Esophagus (tissue), 2 donors: ENCODE measurements around the gene NNAT. TPM values are rescaled to one million over a fixed set of nuclear protein-coding genes. Genes with fewer than 3 reads are reported as not detected.

ENCODE experiments used
- H3K27ac ChIP-seq, 2 donors: one replicate each; pipeline ENCODE4 v1.5.1; 2013; ENCODE audit warnings: low read depth in 2 of 2, mild to moderate bottlenecking in 2 of 2, inconsistent platforms in 1 of 2, low read length in 1 of 2, moderate library complexity in 1 of 2
- H3K27me3 ChIP-seq, 2 donors: one replicate each; pipeline ENCODE4 v1.6.1; 2013; ENCODE audit warnings: low read length in 2 of 2, control low read depth in 1 of 2, mild to moderate bottlenecking in 1 of 2; ENCODE audit not compliant: insufficient read depth in 2 of 2, control insufficient read depth in 1 of 2
- H3K36me3 ChIP-seq, 2 donors: one replicate each; pipeline ENCODE4 v1.6.1; 2013; ENCODE audit warnings: low read length in 1 of 2; ENCODE audit not compliant: control insufficient read depth in 2 of 2, insufficient read depth in 2 of 2
- H3K4me1 ChIP-seq, 2 donors: one replicate each; pipeline ENCODE4 v1.6.1; 2013; ENCODE audit warnings: low read length in 1 of 2; ENCODE audit not compliant: control insufficient read depth in 2 of 2, insufficient read depth in 2 of 2
- H3K4me3 ChIP-seq, 2 donors: one replicate each; pipeline ENCODE4 v1.5.1; 2013; ENCODE audit warnings: low read length in 2 of 2, mild to moderate bottlenecking in 2 of 2, low read depth in 1 of 2, moderate library complexity in 1 of 2
- H3K9me3 ChIP-seq, 2 donors: one replicate each; pipeline ENCODE4 v1.6.1; 2013; ENCODE audit warnings: mild to moderate bottlenecking in 2 of 2, low read depth in 1 of 2, low read length in 1 of 2, moderate library complexity in 1 of 2; ENCODE audit not compliant: control insufficient read depth in 2 of 2, insufficient read depth in 1 of 2
- WGBS, 2 donors: extraction: QIAGEN DNeasy Blood & Tissue Kit; methylation state at CpG; one replicate each; pipeline ENCODE4 v1.1.7; 2013; 5-methylcytosine and 5-hydroxymethylcytosine counted together
- polyA plus RNA-seq, 2 donors: library from polyadenylated mRNA; stranded (reverse); fragments of 200-250 nt; gene quantifications; one replicate each; pipeline ENCODE4 v1.2.3, GENCODE V29; 2013
- donor health status: healthy with polysubstance abuse.
- donor health status: Bipolar disorder and iron deficiency.

NNAT gene
- polyA plus RNA-seq, 2 donors: 2.5 to 3.8 TPM

- H3K27ac ChIP-seq: no peak overlapping the region
- H3K4me1 ChIP-seq: peaks cover 0 to 4% of the 10 kb centered on the region in 2 donors
- no peak overlapping the region for H3K4me3 ChIP-seq
- no peaks in the 10 kb centered on the region for H3K36me3 ChIP-seq
- WGBS, 2 donors: 35 to 40% methylated on average over 19 of the region's 19 CpGs
- H3K27me3 ChIP-seq: peaks cover 0 to 3% of the 10 kb centered on the region in 2 donors
- no peaks in the 10 kb centered on the region for H3K9me3 ChIP-seq
These were observed 43.0 kb downstream of the NNAT start for GRCh38 chr20:37564016-37564387.

- WGBS, 2 donors: 10% methylated on average over 34 of the region's 34 CpGs
- H3K36me3 ChIP-seq: no peaks in the 10 kb centered on the region
- H3K4me1 ChIP-seq: peaks cover 0 to 4% of the 10 kb centered on the region in 2 donors
- H3K27me3 ChIP-seq: peaks cover 0 to 3% of the 10 kb centered on the region in 2 donors
- no peak overlapping the region for H3K27ac ChIP-seq
- no peak overlapping the region for H3K4me3 ChIP-seq
- no peaks in the 10 kb centered on the region for H3K9me3 ChIP-seq
These were observed 43.5 kb downstream of the NNAT start for GRCh38 chr20:37564388-37565133.

- Histone ChIP-seq H3K36me3 (no peaks in the 10 kb centered on the region), H3K4me1 (peaks cover 0 to 4% of the 10 kb centered on the region in 2 donors), H3K27me3 (peaks cover 0 to 3% of the 10 kb centered on the region in 2 donors), H3K9me3 (no peaks in the 10 kb centered on the region), H3K4me3 (no peak overlapping the region), H3K27ac (no peak overlapping the region)
- WGBS, 2 donors: 74 to 77% methylated on average over 14 of the region's 14 CpGs
These were observed 44.2 kb downstream of the NNAT start for GRCh38 chr20:37565134-37565811.

GRCh38 chr20:37566590-37567330 lies 45.7 kb downstream of the NNAT start:
- Histone ChIP-seq H3K9me3 (no peaks in the 10 kb centered on the region), H3K4me3 (no peak overlapping the region), H3K27ac (no peak overlapping the region), H3K36me3 (no peaks in the 10 kb centered on the region), H3K4me1 (peaks cover 0 to 4% of the 10 kb centered on the region in 2 donors), H3K27me3 (peaks cover 0 to 3% of the 10 kb centered on the region in 2 donors)
- WGBS, 2 donors: 54 to 61% methylated on average over 5 of the region's 5 CpGs

- H3K4me3 ChIP-seq: no peak overlapping the region
- H3K9me3 ChIP-seq: no peaks in the 10 kb centered on the region
- peaks cover 0 to 3% of the 10 kb centered on the region in 2 donors for H3K27me3 ChIP-seq
- H3K4me1 ChIP-seq: peaks cover 0 to 4% of the 10 kb centered on the region in 2 donors
- WGBS, 2 donors: 9 to 14% methylated on average over 7 of the region's 7 CpGs
- no peaks in the 10 kb centered on the region for H3K36me3 ChIP-seq
- no peak overlapping the region for H3K27ac ChIP-seq
These were observed 46.2 kb downstream of the NNAT start for GRCh38 chr20:37567331-37567665.

- Histone ChIP-seq H3K27ac (no peak overlapping the region), H3K9me3 (no peaks in the 10 kb centered on the region), H3K36me3 (no peaks in the 10 kb centered on the region), H3K4me3 (no peak overlapping the region), H3K27me3 (peaks cover 0 to 3% of the 10 kb centered on the region in 2 donors), H3K4me1 (peaks cover 0 to 4% of the 10 kb centered on the region in 2 donors)
- WGBS, 2 donors: 4 to 6% methylated on average over 13 of the region's 13 CpGs
These were observed 46.9 kb downstream of the NNAT start for GRCh38 chr20:37567671-37568588.

- Histone ChIP-seq H3K4me3 (no peak overlapping the region), H3K27me3 (no peaks in the 10 kb centered on the region), H3K9me3 (peaks cover 0 to 5% of the 10 kb centered on the region in 2 donors), H3K36me3 (no peaks in the 10 kb centered on the region), H3K27ac (no peak overlapping the region), H3K4me1 (no peaks in the 10 kb centered on the region)
- 91 to 93% methylated on average over 1 of the region's 1 CpG for WGBS, 2 donors
These were observed 49.4 kb downstream of the NNAT start for GRCh38 chr20:37570419-37570818.

- no peaks in the 10 kb centered on the region for H3K27me3 ChIP-seq
These were observed 50.0 kb downstream of the NNAT start for GRCh38 chr20:37571033-37571432.

More at GRCh38 chr20:37571033-37571432, 50.0 kb downstream of the NNAT start:
- Histone ChIP-seq H3K36me3 (no peaks in the 10 kb centered on the region), H3K9me3 (peaks cover 0 to 5% of the 10 kb centered on the region in 2 donors), H3K4me1 (no peaks in the 10 kb centered on the region), H3K27ac (no peak overlapping the region), H3K4me3 (no peak overlapping the region)
- WGBS, 2 donors: 67 to 82% methylated on average over 6 of the region's 6 CpGs
